Activated T-helper 1 cell treated with Interleukin-2 at 50 U/mL for 16 hours (primary cell): Measurements from ENCODE around the gene EZR.

Experiments
- DNase-seq: peaks from one replicate; pipeline ENCODE4 v3.0.0-alpha.2; 2020; ENCODE audit warnings: low read depth

The EZR gene

GRCh38 chr6:158775832-158776231, 43.3 kb downstream of the EZR start:
- DNase-seq = no peak

DNA sequence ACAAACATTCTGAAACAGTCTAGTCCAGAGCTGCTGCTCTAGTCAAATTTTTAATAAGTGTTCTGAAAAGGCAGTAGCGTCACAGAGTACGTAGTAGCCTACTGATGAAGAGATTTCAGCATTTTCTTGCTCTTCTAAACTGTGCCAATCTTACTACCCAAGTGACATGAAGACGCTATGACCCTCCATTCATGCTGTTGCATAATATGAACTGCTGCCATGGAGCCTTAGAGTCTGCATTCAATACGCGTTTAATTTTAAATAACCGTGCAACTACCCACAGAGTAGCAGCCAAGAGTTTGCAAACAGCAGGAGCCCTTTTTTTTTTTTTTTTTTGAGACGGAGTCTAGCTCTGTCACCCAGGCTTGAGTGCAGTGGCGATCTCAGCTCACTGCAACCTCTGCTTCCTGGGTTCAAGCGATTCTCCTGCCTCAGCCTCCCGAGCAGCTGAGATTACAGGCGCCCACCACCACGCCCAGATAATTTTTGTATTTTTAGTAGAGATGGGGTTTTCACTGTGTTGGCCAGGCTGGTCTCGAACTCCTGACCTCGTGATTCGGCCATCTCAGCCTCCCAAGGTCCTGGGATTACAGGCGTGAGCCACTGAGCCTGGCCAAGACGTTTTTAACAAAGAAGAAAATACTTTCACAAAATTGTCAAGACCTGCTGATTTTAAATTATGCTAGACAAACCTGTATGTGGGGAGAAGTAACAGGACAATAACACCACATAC, 44.3 kb downstream of the EZR start:
- no peak for DNase-seq

- no peak for DNase-seq
These were observed 45.4 kb downstream of the EZR start for GRCh38 chr6:158773581-158774449.

- DNase-seq = no peak
These were observed 46.3 kb downstream of the EZR start for GRCh38 chr6:158772851-158773371.

- no peak for DNase-seq
These were observed 47.0 kb downstream of the EZR start for GRCh38 chr6:158772172-158772571.

DNA sequence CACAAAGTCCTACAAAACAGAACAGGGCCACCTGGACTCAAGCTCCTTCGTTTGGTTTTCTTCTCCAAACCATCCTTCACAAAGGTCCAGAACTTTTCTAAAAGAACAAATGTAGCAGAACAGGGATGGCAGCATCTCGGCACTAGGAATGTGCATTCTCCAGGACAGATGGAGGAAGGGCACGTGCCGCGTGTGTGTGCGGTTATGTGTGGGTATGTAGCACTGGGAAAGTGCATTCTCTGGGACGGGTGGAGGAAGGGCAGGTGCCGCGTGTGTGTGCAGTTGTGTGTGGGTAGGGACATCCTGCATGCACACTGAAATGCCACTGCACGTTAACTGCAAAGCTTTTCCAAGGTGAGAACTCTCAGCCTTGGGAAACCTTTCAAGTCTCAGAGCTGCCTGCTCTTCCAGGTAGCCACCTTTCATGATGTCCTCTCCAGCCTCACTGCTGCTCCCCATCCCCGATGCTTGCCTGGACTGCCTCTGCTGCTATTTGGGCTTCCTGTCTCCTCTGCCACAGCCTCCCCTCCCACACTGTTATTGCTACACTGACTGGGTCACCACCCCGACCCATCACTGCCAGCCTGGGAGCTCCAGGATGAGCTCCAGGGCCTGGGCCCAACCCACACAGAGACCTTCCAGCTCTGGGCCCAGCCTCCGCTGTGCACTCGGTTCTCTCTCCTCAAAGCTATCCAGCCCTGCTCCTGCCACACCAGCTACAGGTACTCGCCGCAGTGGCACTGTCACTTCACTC, 47.6 kb downstream of the EZR start:
- DNase-seq = no peak

GRCh38 chr6:158770533-158771330, 48.4 kb downstream of the EZR start:
- no peak for DNase-seq

DNA sequence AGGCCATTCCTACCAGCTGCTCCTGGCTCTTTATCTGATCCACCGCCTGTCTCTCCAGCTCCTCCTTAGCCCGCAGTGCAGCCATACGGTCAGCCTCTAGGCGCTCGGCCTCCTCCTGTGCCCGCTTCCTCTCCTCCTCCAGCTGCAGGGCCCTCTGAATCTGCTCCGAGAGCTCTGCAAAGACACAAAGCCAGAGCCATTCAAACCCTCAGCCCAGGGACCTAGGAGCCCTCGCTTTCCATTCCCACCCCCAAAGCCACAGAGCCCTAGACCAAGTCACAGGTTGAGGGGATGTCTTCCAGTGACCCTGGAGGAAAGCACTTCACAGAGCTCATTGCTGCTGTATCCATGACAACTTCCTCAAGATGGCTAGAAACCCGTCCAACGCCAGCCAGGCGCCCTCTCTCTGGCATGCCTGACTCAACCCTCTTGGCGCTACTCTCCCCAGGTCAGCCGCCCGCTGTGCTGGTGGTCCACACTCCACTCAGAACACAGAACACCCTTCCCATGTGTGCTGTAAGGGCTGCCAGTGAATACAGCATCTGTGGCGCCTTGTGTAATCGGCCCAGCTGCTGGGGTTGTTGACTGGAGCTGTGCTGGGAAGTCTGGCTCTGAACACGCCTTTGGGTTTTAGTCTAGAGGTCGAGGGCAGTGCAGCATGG, 49.3 kb downstream of the EZR start:
- no peak for DNase-seq

- DNase-seq = no peak
These were observed 49.9 kb downstream of the EZR start for GRCh38 chr6:158769234-158769770.

DNA sequence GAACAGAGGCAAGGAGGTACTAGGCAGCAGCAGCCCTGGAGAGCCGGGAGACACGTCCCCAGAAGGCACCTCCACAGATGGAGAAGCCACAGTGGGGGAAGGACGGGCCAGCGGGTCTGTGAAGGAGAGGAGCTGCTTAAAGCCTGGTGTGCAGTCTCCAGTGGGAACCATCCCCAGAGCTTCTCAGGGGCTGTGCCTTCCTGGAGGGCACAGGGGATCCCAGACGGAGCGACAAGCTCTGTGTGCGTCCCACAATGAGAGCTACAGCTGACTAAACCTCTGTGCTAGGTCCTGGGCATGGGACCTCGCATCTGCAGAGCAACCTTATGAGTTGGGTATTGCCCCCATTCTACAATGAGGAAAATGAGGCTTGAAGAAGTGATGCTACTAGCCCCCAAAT, 50.7 kb downstream of the EZR start:
- no peak for DNase-seq

- no peak for DNase-seq
These were observed 51.5 kb downstream of the EZR start for GRCh38 chr6:158767709-158768108.

GRCh38 chr6:158766621-158767455, 52.3 kb downstream of the EZR start:
- DNase-seq = no peak

GRCh38 chr6:158765499-158766068, 53.6 kb downstream of the EZR start:
- no peak for DNase-seq

DNA sequence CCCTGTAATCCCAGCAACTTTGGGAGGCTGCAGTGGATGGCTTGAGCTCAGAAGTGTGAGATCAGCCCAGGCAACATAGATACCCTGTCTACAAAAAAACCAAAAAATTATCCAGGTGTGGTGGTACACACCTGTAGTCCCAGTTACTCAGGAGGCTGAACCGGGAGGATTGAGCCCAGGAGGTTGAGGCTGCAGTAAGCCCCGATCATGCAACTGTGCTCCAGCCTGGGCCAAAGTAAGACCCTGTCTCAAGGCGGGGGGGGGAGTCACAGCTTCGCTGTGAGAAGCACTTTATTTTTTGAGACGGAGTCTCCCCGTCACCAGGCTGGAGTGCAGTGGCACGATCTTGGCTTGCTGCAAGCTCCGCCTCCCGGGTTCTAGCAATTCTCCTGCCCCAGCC, 54.2 kb downstream of the EZR start:
- no peak for DNase-seq

DNA sequence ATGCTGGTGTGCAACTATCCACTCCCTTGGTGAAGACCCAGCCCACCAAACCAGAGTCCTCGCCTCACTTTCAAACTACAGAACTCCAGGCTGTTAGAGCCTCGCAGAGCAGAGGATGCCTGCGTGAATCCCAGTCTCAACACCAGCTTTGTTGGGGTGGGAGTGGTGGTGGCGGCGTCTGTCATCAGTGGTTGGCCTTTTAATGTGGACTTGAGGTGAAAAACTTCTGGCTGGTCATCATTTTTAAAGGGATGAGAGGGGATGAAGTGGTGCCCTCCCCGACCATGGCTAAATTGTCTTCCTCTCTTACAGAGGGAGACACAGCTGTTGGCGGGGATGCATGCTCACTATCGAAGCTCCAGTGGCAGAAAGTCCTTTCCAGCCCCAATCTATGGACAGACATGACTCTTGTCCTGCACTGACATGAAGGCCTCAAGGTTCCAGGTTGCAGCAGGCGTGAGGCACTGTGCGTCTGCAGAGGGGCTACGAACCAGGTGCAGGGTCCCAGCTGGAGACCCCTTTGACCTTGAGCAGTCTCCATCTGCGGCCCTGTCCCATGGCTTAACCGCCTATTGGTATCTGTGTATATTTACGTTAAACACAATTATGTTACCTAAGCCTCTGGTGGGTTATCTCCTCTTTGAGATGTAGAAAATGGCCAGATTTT, 54.9 kb downstream of the EZR start:
- no peak for DNase-seq

DNA sequence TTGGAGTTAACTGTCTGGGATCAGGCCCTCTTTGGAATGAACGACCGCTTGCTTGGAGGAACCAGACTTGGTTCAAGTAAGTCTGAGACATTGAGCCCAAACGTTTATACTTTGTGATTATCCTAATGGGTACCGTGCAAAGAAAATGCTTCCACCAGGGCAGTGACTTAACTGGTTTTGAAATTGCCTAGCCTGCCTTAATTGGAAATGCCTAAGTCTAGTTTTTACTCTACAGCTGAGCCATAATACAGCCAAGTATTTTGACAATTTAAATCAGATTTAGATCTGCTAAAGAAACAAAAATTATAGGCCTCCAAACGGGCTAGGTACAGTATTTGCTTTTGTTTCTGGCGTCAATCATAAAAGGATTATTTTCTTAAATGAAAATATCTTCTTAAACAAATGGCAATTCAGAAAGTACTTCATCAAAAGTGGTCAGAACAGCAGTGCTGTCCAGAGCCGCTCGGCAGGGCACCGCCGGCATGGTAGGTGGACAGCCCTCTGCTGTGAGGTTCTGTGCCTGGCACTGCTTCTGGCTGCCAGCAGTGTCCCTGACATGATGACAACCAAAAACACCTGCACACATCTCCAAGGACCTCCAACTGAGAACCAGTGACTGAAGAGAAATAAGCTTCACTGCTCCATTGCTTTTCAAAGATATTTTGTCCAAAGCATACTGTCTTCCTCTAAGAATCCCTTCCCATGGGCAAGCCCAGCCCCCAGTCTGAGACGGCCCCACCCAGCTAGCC, 55.6 kb downstream of the EZR start:
- no peak for DNase-seq

DNA sequence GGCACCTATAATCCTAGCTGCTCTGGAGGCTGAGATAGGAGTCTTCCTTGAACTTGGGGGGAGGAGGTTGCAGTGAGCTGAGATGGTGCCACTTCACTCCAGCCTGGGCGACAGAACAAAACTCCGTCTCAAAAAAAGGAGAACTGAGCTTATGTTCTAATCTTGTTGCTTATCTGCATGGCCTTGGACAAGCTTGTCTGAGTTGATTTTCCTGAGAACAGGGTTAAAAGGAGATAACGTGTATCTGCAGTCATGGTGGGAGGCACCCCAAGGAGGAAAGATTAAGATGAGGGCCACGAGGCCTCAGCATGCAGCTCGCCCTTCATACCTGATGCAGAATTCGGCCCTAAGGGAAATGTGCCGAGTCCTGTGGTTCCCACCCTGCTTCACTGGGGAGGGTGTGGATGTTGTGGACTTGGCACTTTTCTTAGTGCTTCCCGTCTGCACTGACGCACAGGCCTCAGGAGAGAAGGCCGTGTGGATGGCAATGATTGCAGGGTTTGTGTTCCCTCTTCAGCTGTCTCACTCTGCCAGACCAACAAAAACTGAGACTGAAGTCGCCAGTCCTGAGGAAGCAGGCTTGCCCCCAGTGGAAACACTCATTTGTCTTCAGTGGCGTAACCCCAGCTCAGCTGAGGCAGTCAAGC, 56.3 kb downstream of the EZR start:
- no peak for DNase-seq

DNA sequence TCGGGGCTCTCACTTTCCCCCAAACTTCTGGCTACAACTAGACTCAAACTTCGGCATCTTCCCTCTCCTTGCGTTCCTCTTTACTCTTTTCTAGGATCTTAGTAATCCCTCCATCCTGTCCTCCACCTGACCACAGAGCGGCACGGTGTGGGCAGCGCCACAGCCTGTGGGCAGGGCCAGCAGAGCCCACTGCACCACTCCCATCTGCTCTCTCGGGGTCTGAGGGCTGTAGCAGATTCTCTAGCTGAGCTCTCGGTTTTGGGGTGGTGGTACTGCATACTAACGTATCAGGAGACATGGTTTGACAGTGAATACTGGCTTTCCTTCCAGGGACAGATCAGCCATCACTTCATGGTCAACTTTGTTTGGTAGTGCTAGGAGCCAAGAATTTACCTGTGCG, 57.4 kb downstream of the EZR start:
- no peak for DNase-seq
